ENCODE results near the gene NGFR.

NGFR gene

DNA sequence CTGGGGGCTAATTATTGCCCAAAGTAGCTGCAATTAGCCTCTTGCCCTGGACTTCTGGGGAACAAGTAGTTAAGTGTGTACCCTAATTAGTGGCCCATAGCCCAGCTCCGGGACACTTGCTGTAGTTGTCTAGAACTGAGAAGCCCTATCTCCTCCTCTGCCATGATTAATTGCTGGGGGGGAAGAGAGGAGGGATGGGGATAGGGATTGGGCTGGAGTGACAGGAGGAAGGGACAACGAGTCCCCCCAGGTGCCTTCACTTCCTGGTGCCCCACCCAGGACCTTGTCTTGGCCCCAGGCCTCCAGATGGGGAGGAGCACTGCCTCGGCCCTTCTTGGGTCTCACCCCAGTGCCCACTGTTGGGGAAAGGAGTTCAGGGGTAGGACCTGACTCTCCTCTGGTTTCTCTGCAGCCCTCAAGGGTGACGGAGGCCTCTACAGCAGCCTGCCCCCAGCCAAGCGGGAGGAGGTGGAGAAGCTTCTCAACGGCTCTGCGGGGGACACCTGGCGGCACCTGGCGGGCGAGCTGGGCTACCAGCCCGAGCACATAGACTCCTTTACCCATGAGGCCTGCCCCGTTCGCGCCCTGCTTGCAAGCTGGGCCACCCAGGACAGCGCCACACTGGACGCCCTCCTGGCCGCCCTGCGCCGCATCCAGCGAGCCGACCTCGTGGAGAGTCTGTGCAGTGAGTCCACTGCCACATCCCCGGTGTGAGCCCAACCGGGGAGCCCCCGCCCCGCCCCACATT lies 17.4 kb downstream of the NGFR start:
- Histone ChIP-seq H3K4me3 (no peak overlapping the region), H3K27ac (no peak overlapping the region), H3K9ac (ENCODE audit: insufficient read length) (no peak overlapping the region), H3K36me3 (ENCODE audit: insufficient read depth, low read length) (peaks cover 34% of the 10 kb centered on the region; the same call in 1 of the 2 replicates), H3K9me3 (ENCODE audit: low read depth, low read length) (no peaks in the 10 kb centered on the region)
- DNase-seq (ENCODE audit: low read depth, low spot score): no peak
- TF ChIP-seq FOXP2 (optimal IDR thresholded peaks at IDR 0.05; ENCODE audit: control extremely low read depth, extremely low read length, insufficient read depth) (no peak), POLR2AphosphoS5 (IDR thresholded peaks at IDR 0.05; ENCODE audit: borderline replicate concordance, low read depth, low read length) (no peak), EZH2 (IDR thresholded peaks at IDR 0.05) (no peak)

DNA sequence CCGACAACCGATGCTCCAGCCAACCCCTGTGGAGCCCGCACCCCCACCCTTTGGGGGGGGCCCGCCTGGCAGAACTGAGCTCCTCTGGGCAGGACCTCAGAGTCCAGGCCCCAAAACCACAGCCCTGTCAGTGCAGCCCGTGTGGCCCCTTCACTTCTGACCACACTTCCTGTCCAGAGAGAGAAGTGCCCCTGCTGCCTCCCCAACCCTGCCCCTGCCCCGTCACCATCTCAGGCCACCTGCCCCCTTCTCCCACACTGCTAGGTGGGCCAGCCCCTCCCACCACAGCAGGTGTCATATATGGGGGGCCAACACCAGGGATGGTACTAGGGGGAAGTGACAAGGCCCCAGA lies 17.9 kb downstream of the NGFR start:
- Histone ChIP-seq H3K9me3 (ENCODE audit: low read depth, low read length) (no peaks in the 10 kb centered on the region), H3K36me3 (ENCODE audit: insufficient read depth, low read length) (peaks cover 34% of the 10 kb centered on the region; the same call in 1 of the 2 replicates), H3K9ac (ENCODE audit: insufficient read length) (no peak overlapping the region), H3K4me3 (no peak overlapping the region), H3K27ac (no peak overlapping the region)
- no peak for DNase-seq (ENCODE audit: low read depth, low spot score)
- no peak for TF ChIP-seq EZH2 (IDR thresholded peaks at IDR 0.05)
- TF ChIP-seq POLR2AphosphoS5 (IDR thresholded peaks at IDR 0.05; ENCODE audit: borderline replicate concordance, low read depth, low read length): no peak
- TF ChIP-seq FOXP2 (optimal IDR thresholded peaks at IDR 0.05; ENCODE audit: control extremely low read depth, extremely low read length, insufficient read depth): no peak

- H3K9ac ChIP-seq (ENCODE audit: insufficient read length): no peak overlapping the region
- TF ChIP-seq POLR2AphosphoS5 (IDR thresholded peaks at IDR 0.05; ENCODE audit: borderline replicate concordance, low read depth, low read length): no peak
- TF ChIP-seq FOXP2 (optimal IDR thresholded peaks at IDR 0.05; ENCODE audit: control extremely low read depth, extremely low read length, insufficient read depth): no peak
- TF ChIP-seq EZH2 (IDR thresholded peaks at IDR 0.05): no peak
- H3K4me3 ChIP-seq: no peak overlapping the region
- no peak overlapping the region for H3K27ac ChIP-seq
- no peak for DNase-seq (ENCODE audit: low read depth, low spot score)
- peaks cover 34% of the 10 kb centered on the region; the same call in 1 of the 2 replicates for H3K36me3 ChIP-seq (ENCODE audit: insufficient read depth, low read length)
- H3K9me3 ChIP-seq (ENCODE audit: low read depth, low read length): no peaks in the 10 kb centered on the region
These were observed 18.5 kb downstream of the NGFR start for GRCh38 chr17:49513641-49514040.

GRCh38 chr17:49514071-49514721 lies 19.1 kb downstream of the NGFR start:
- no peak overlapping the region for H3K9ac ChIP-seq (ENCODE audit: insufficient read length)
- no peak overlapping the region for H3K4me3 ChIP-seq
- H3K36me3 ChIP-seq (ENCODE audit: insufficient read depth, low read length): peaks cover 34% of the 10 kb centered on the region; the same call in 1 of the 2 replicates
- H3K9me3 ChIP-seq (ENCODE audit: low read depth, low read length): no peaks in the 10 kb centered on the region
- H3K27ac ChIP-seq: 0 out of 2 replicates have a peak overlapping the region, but pooled peaks have one; percentile 83
- DNase-seq (ENCODE audit: low read depth, low spot score): no peak
- TF ChIP-seq FOXP2 (optimal IDR thresholded peaks at IDR 0.05; ENCODE audit: control extremely low read depth, extremely low read length, insufficient read depth): no peak
- no peak for TF ChIP-seq EZH2 (IDR thresholded peaks at IDR 0.05)
- TF ChIP-seq POLR2AphosphoS5 (IDR thresholded peaks at IDR 0.05; ENCODE audit: borderline replicate concordance, low read depth, low read length): no peak

GRCh38 chr17:49515196-49515770 lies 20.2 kb downstream of the NGFR start:
- no peak for TF ChIP-seq EZH2 (IDR thresholded peaks at IDR 0.05)
- TF ChIP-seq POLR2AphosphoS5 (IDR thresholded peaks at IDR 0.05; ENCODE audit: borderline replicate concordance, low read depth, low read length): peak; percentile 22; the same call in 1 of the 2 replicates
- Histone ChIP-seq H3K27ac (peak overlapping the region; percentile 83), H3K9me3 (ENCODE audit: low read depth, low read length) (no peaks in the 10 kb centered on the region), H3K36me3 (ENCODE audit: insufficient read depth, low read length) (peaks cover 27% of the 10 kb centered on the region; the same call in 1 of the 2 replicates), H3K4me3 (no peak overlapping the region), H3K9ac (ENCODE audit: insufficient read length) (peak overlapping the region; percentile 52)
- DNase-seq (ENCODE audit: low read depth, low spot score): no peak

DNA sequence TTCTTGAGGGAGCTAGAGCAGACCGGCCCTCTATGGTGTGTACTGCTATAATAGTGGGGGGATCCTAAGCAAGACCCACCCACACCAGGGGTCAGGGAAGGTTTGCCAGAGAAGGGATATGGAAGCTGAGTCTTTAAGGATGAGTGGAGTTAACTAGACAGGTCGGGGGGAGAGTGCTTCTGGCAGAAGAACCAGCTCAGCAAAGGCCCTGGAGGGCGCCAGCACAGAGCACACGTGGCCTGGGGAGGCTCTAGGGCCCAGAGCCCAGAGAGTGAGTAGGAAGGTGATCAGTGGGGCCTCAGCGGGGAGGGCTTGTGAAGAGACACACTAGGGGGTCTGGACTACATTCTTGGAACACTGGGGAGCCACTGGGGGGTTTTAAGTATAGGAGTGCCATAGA lies 21.1 kb downstream of the NGFR start:
- Histone ChIP-seq H3K4me3 (no peak overlapping the region), H3K9ac (ENCODE audit: insufficient read length) (no peak overlapping the region), H3K27ac (peak overlapping the region; percentile 83; the same call in 1 of the 2 replicates), H3K9me3 (ENCODE audit: low read depth, low read length) (no peaks in the 10 kb centered on the region), H3K36me3 (ENCODE audit: insufficient read depth, low read length) (peaks cover 21% of the 10 kb centered on the region; the same call in 1 of the 2 replicates)
- no peak for TF ChIP-seq FOXP2 (optimal IDR thresholded peaks at IDR 0.05; ENCODE audit: control extremely low read depth, extremely low read length, insufficient read depth)
- no peak for TF ChIP-seq EZH2 (IDR thresholded peaks at IDR 0.05)
- TF ChIP-seq POLR2AphosphoS5 (IDR thresholded peaks at IDR 0.05; ENCODE audit: borderline replicate concordance, low read depth, low read length): peak; percentile 36
- DNase-seq (ENCODE audit: low read depth, low spot score): no peak

DNA sequence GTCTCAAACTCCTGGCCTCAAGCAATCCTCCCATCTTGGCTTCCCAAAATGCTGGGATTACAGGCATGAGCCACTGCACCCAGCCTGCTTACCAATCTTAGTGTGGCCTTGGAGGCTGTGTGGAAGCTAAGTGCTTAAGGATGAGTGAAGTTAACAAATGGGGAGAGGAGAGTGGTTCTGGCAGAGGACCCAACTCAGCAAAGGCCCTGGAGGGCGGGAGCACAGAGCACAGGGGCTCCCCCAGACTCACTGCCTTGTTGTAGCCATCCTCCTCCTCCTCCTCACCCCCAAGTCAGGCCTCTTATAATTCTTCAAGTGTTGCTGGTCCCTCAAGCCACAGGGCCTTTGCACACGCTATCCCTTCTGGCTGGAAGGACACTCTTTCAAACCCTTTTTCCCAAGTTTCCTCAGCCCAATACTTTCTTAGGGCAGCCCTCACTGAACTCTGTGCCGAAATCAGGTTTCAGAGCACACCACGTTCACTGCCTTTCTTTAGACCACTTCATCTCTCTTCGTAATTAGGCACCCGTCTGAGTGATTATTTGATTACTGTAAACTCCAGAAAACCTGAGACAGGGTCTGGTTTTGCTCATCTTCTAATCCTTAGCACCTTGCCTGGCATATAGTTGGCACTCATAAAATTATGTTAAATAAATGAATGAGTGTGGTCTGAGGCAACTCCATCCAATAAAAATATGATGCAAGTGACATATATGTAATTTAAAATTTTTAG lies 23.4 kb downstream of the NGFR start:
- Histone ChIP-seq H3K9me3 (ENCODE audit: low read depth, low read length) (no peaks in the 10 kb centered on the region), H3K27ac (no peak overlapping the region), H3K9ac (ENCODE audit: insufficient read length) (no peak overlapping the region), H3K4me3 (no peak overlapping the region), H3K36me3 (ENCODE audit: insufficient read depth, low read length) (peaks cover 4% of the 10 kb centered on the region; the same call in 1 of the 2 replicates)
- DNase-seq (ENCODE audit: low read depth, low spot score): no peak
- no peak for TF ChIP-seq POLR2AphosphoS5 (IDR thresholded peaks at IDR 0.05; ENCODE audit: borderline replicate concordance, low read depth, low read length)
- TF ChIP-seq EZH2 (IDR thresholded peaks at IDR 0.05): no peak
- TF ChIP-seq FOXP2 (optimal IDR thresholded peaks at IDR 0.05; ENCODE audit: control extremely low read depth, extremely low read length, insufficient read depth): no peak

- no peak overlapping the region for H3K9ac ChIP-seq (ENCODE audit: insufficient read length)
- DNase-seq (ENCODE audit: low read depth, low spot score): no peak
- H3K4me3 ChIP-seq: no peak overlapping the region
- TF ChIP-seq EZH2 (IDR thresholded peaks at IDR 0.05) (no peak), POLR2AphosphoS5 (IDR thresholded peaks at IDR 0.05; ENCODE audit: borderline replicate concordance, low read depth, low read length) (no peak), FOXP2 (optimal IDR thresholded peaks at IDR 0.05; ENCODE audit: control extremely low read depth, extremely low read length, insufficient read depth) (no peak)
- H3K27ac ChIP-seq: no peak overlapping the region
- H3K9me3 ChIP-seq (ENCODE audit: low read depth, low read length): no peaks in the 10 kb centered on the region
- no peaks in the 10 kb centered on the region for H3K36me3 ChIP-seq (ENCODE audit: insufficient read depth, low read length)
These were observed 24.7 kb downstream of the NGFR start for GRCh38 chr17:49519781-49520180.
